ENCODE results near the gene SPOPL. TPM values are rescaled to one million over a fixed set of nuclear protein-coding genes. Genes with fewer than 3 reads are reported as not detected.
"Not testable (repeated sequence)": the region's sequence is repeated elsewhere in the genome, so short reads cannot be mapped to it uniquely, and the experiment has no call there.

The SPOPL gene
- total RNA-seq, 4 donors from 2014 or later, result 19.5 to 34.5 (median 25.4) TPM

DNA sequence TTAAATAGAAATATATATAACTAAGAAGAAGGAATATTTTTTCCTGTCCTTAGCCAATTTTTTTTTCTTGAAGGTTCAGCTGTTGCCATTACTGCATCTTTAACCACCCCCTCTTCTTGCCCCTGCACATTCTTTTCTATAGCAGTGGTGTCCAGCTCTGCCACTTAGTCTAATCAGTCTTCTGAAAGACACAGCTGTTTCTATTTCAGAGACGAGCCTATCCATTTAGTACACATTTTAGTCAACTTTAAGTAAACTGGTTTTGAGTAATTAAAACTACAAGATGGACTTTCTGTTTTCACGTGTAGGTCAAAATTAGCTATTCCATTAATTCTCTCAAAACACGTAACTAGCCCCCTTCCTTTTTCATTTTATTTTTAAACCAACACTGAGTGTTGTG, 21.0 kb downstream of the SPOPL start:
- DNase-seq (ENCODE audit: low spot score) (no peak), ATAC-seq (ENCODE audit: low FRiP score) (no peak)
- no peak for TF ChIP-seq CTCF (IDR thresholded peaks at IDR 0.05)

GRCh38 chr2:138523018-138523672, 21.6 kb downstream of the SPOPL start:
- DNase-seq (ENCODE audit: low spot score); ATAC-seq (ENCODE audit: low FRiP score): not testable (repeated sequence)

GRCh38 chr2:138523673-138524042, 22.1 kb downstream of the SPOPL start:
- not testable (repeated sequence) for DNase-seq (ENCODE audit: low spot score); ATAC-seq (ENCODE audit: low FRiP score)

DNA sequence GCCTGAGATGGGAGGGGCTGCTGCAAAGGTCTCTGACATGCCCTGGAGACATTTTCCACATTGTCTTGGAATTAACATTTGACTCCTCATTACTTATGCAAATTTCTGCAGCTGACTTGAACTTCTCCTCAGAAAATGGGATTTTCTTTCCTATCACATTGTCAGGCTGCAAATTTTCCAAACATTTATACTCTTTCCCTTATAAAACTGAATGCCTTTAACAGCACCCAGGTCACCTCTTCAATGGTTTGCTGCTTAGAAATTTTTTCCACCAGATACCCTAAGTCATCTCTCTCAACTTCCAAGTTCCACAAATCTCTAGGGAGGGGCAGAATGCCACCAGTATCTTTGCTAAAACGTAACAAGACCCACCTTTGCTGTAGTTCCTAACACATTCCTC, 22.8 kb downstream of the SPOPL start:
- not testable (repeated sequence) for ATAC-seq (ENCODE audit: low FRiP score); DNase-seq (ENCODE audit: low spot score)

DNA sequence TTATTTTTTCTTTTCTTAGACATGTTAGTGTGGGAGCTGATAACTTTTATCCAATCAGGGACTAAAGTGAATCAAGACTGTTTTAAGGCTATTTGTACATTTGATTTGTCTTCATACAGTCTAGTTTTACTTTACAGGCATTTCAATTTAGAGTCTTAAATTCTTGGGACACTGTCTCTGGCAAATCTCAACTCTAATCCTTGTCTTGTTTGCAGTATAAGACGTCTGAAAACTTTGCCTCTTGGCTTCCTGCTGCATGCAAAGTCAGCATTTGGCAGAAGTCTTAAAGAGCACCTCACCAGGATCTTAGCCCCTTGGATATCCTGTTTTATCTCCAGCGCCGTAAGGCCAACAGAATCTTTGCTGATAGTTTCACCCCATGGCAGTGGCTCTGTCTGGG, 30.3 kb downstream of the SPOPL start:
- DNase-seq (ENCODE audit: low spot score) (no peak), ATAC-seq (ENCODE audit: low FRiP score) (no peak)
- no peak for TF ChIP-seq CTCF (IDR thresholded peaks at IDR 0.05)

GRCh38 chr2:138534791-138535190, 33.2 kb downstream of the SPOPL start:
- DNase-seq (ENCODE audit: low spot score) (no peak), ATAC-seq (ENCODE audit: low FRiP score) (no peak)
- no peak for TF ChIP-seq CTCF (IDR thresholded peaks at IDR 0.05)

DNA sequence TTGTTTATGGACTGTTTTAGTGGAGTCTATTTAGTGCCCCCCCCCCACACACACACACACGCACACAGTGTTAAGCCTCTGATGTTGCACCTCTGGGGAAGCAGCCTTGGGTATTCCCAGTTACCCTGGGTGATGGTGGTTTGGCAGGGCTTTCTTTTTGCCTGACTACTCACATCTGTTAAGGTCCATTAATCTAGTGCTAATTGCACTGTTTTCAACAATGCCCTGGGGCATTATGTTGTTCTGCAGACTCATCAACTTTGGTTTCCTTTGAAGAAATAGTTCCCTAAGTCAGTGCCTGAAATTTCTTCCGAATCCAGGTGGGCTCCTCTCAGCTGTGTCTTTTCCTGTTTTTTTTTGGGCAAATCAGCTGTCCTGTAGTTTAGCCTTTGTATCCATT, 34.7 kb downstream of the SPOPL start:
- no peak for ATAC-seq (ENCODE audit: low FRiP score)
- no peak for TF ChIP-seq CTCF (IDR thresholded peaks at IDR 0.05)

DNA sequence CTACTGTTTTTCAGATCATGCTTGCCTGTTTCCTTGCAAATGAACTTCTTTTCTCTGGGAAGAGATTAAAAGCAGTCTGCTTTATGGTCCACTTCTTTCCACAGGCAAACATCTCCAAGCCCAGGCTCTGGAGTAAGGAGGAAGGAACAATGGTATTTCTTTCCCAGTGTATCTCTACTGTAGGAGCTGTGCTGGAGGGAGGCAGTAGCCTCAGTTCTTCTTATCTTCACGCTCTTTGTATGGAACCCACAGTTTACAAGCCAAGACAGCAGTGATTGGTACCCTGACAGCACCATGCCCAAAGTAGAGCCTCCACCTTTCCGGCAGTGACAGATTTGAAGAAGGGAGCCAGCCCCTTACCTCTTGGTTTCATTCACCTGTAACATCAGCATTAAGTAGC, 35.2 kb downstream of the SPOPL start:
- no peak for TF ChIP-seq CTCF (IDR thresholded peaks at IDR 0.05)
- no peak for ATAC-seq (ENCODE audit: low FRiP score)
- no peak for DNase-seq (ENCODE audit: low spot score)

More for the DNA sequence above, 34.7 kb downstream of the SPOPL start:
- DNase-seq (ENCODE audit: low spot score), result no peak

Measured in omental fat pad (tissue), 4 donors.